ENCODE data around the gene CINP. TPM values are rescaled to one million over a fixed set of nuclear protein-coding genes. Genes with fewer than 3 reads are reported as not detected.

CINP gene
- total RNA-seq, 1 donor from 2014 or later: 34.2 TPM

GRCh38 chr14:102316743-102317563 lies 45.7 kb downstream of the CINP start:
- H3K27me3 Mint-ChIP-seq: peaks cover 14% of the 10 kb centered on the region
- H3K36me3 Mint-ChIP-seq: peaks cover 3% of the 10 kb centered on the region
- peaks cover 38% of the 10 kb centered on the region for H3K4me1 Mint-ChIP-seq (ENCODE audit: unreplicated experiment)
- peak overlapping the region; percentile 98 for H3K4me3 Mint-ChIP-seq
- peak; percentile 99 for DNase-seq (ENCODE audit: extremely low spot score, unreplicated experiment)
- peak overlapping the region; percentile 98 for H3K27ac Mint-ChIP-seq
- peak; percentile 72 for TF ChIP-seq CTCF (conservative IDR thresholded peaks at IDR 0.05)
- H3K9me3 Mint-ChIP-seq: no peaks in the 10 kb centered on the region

GRCh38 chr14:102316338-102316742 lies 46.4 kb downstream of the CINP start:
- Mint-ChIP-seq H3K27ac (peak overlapping the region; percentile 98), H3K4me3 (peak overlapping the region; percentile 98), H3K27me3 (peaks cover 14% of the 10 kb centered on the region), H3K9me3 (no peaks in the 10 kb centered on the region), H3K4me1 (ENCODE audit: unreplicated experiment) (peaks cover 32% of the 10 kb centered on the region), H3K36me3 (peaks cover under 1% of the 10 kb centered on the region)
- no peak for TF ChIP-seq CTCF (conservative IDR thresholded peaks at IDR 0.05)
- no peak for DNase-seq (ENCODE audit: extremely low spot score, unreplicated experiment)

- no peak overlapping the region for H3K27ac Mint-ChIP-seq
- H3K4me3 Mint-ChIP-seq: peak overlapping the region; percentile 89
- DNase-seq (ENCODE audit: extremely low spot score, unreplicated experiment): no peak
- peaks cover 14% of the 10 kb centered on the region for H3K27me3 Mint-ChIP-seq
- H3K4me1 Mint-ChIP-seq (ENCODE audit: unreplicated experiment): peaks cover 31% of the 10 kb centered on the region
- no peaks in the 10 kb centered on the region for H3K36me3 Mint-ChIP-seq
- no peaks in the 10 kb centered on the region for H3K9me3 Mint-ChIP-seq
- no peak for TF ChIP-seq CTCF (conservative IDR thresholded peaks at IDR 0.05)
Observed at GRCh38 chr14:102315121-102315520, 47.6 kb downstream of the CINP start.

GRCh38 chr14:102314242-102315011 lies 48.3 kb downstream of the CINP start:
- no peaks in the 10 kb centered on the region for H3K9me3 Mint-ChIP-seq
- DNase-seq (ENCODE audit: extremely low spot score, unreplicated experiment): peak; percentile 87
- peaks cover 14% of the 10 kb centered on the region for H3K27me3 Mint-ChIP-seq
- H3K36me3 Mint-ChIP-seq: no peaks in the 10 kb centered on the region
- TF ChIP-seq CTCF (conservative IDR thresholded peaks at IDR 0.05): peak; percentile 100
- H3K27ac Mint-ChIP-seq: peak overlapping the region; percentile 90
- peak overlapping the region; percentile 89 for H3K4me3 Mint-ChIP-seq
- H3K4me1 Mint-ChIP-seq (ENCODE audit: unreplicated experiment): peaks cover 30% of the 10 kb centered on the region

GRCh38 chr14:102304611-102305506 lies 57.8 kb downstream of the CINP start, which contains the start of gene MOK:
Gene MOK, minus strand, starts transcription at chr14:102305164. Its CDS starts 196 bp downstream, at chr14:102304968.
- no peak for TF ChIP-seq CTCF (conservative IDR thresholded peaks at IDR 0.05)
- H3K27me3 Mint-ChIP-seq: peaks cover 3% of the 10 kb centered on the region
- H3K9me3 Mint-ChIP-seq: no peaks in the 10 kb centered on the region
- H3K27ac Mint-ChIP-seq: peak within 1 kb of the TSS; percentile 97
- DNase-seq (ENCODE audit: extremely low spot score, unreplicated experiment): peak; percentile 99
- H3K4me1 Mint-ChIP-seq (ENCODE audit: unreplicated experiment): peaks cover 24% of the 10 kb centered on the region
- peak within 1 kb of the TSS; percentile 98 for H3K4me3 Mint-ChIP-seq
- H3K36me3 Mint-ChIP-seq: peaks cover 4% of the 10 kb centered on the region

Data from type B pancreatic cell (in vitro differentiated cells).